ENCODE results near the gene ZNF492.

The ZNF492 gene

GRCh38 chr19:22622020-22622419, 12.1 kb upstream of the ZNF492 start:
- Histone ChIP-seq H3K79me1 (ENCODE audit: low read depth, low read length) (no peaks in the 10 kb centered on the region), H4K8ac (ENCODE audit: low read depth, low read length) (no peak overlapping the region), H2BK12ac (ENCODE audit: low read length) (no peak overlapping the region), H3K14ac (ENCODE audit: low read length) (no peak overlapping the region), H2BK15ac (ENCODE audit: low read length) (no peak overlapping the region), H3K4me3 (ENCODE audit: low read length in 2 of 2) (no peak overlapping the region), H3K23ac (ENCODE audit: low read depth, low read length, poor library complexity) (no peak overlapping the region), H3K36me3 (replicated peaks in 1 of 2; ENCODE audit: control insufficient read depth in 2 of 2, insufficient read depth in 2 of 2, low read length in 2 of 2) (no peaks in the 10 kb centered on the region), H3K9ac (ENCODE audit: low read depth, low read length, poor library complexity) (no peak overlapping the region), H3K27ac (replicated peaks; ENCODE audit: low read length) (no peak overlapping the region), H4K91ac (ENCODE audit: low read depth, low read length, poor library complexity) (no peak overlapping the region), H3K4ac (ENCODE audit: low read length) (no peak overlapping the region), H3K4me1 (ENCODE audit: control insufficient read depth in 2 of 2, insufficient read depth in 1 of 2, low read depth in 1 of 2, low read length in 2 of 2) (no peaks in the 10 kb centered on the region), H3K9me3 (replicated peaks in 1 of 2; ENCODE audit: control insufficient read depth in 2 of 2, insufficient read depth in 1 of 2, low read depth in 1 of 2, low read length in 2 of 2) (peaks cover 3 to 42% of the 10 kb centered on the region in 2 donors), H2BK5ac (ENCODE audit: low read length) (no peak overlapping the region), H3K4me2 (ENCODE audit: insufficient read depth, low read length, poor library complexity, severe bottlenecking) (no peak overlapping the region), H3K27me3 (ENCODE audit: control insufficient read depth in 3 of 3, insufficient read depth in 3 of 3, low read depth in 1 of 3, low read length in 3 of 3) (no peaks in the 10 kb centered on the region), H2AK5ac (ENCODE audit: low read depth, low read length) (no peak overlapping the region), H3K18ac (ENCODE audit: low read length) (no peak overlapping the region), H2AFZ (ENCODE audit: low read length) (no peak overlapping the region), H2BK120ac (ENCODE audit: low read depth, low read length) (no peak overlapping the region)
- WGBS, 2 donors (ENCODE audit: extremely low coverage in 2 of 2, insufficient read length in 2 of 2, insufficient replicate concordance in 1 of 2): no CpG with 5 or more reads among the region's 1 CpG
- DNase-seq (ENCODE audit: low spot score): no peak

GRCh38 chr19:22622901-22623840, 11.0 kb upstream of the ZNF492 start:
- Histone ChIP-seq H3K14ac (ENCODE audit: low read length) (no peak overlapping the region), H3K79me1 (ENCODE audit: low read depth, low read length) (no peaks in the 10 kb centered on the region), H3K9ac (ENCODE audit: low read depth, low read length, poor library complexity) (no peak overlapping the region), H2BK120ac (ENCODE audit: low read depth, low read length) (no peak overlapping the region), H2AK5ac (ENCODE audit: low read depth, low read length) (no peak overlapping the region), H3K23ac (ENCODE audit: low read depth, low read length, poor library complexity) (no peak overlapping the region), H3K27ac (replicated peaks; ENCODE audit: low read length) (no peak overlapping the region), H3K27me3 (ENCODE audit: control insufficient read depth in 3 of 3, insufficient read depth in 3 of 3, low read depth in 1 of 3, low read length in 3 of 3) (no peaks in the 10 kb centered on the region), H3K36me3 (replicated peaks in 1 of 2; ENCODE audit: control insufficient read depth in 2 of 2, insufficient read depth in 2 of 2, low read length in 2 of 2) (no peaks in the 10 kb centered on the region), H4K91ac (ENCODE audit: low read depth, low read length, poor library complexity) (no peak overlapping the region), H3K18ac (ENCODE audit: low read length) (no peak overlapping the region), H4K8ac (ENCODE audit: low read depth, low read length) (no peak overlapping the region), H3K4ac (ENCODE audit: low read length) (no peak overlapping the region), H2BK15ac (ENCODE audit: low read length) (no peak overlapping the region), H3K4me3 (ENCODE audit: low read length in 2 of 2) (no peak overlapping the region), H3K9me3 (replicated peaks in 1 of 2; ENCODE audit: control insufficient read depth in 2 of 2, insufficient read depth in 1 of 2, low read depth in 1 of 2, low read length in 2 of 2) (peaks cover 3 to 48% of the 10 kb centered on the region in 2 donors), H2BK12ac (ENCODE audit: low read length) (no peak overlapping the region), H2BK5ac (ENCODE audit: low read length) (no peak overlapping the region), H3K4me2 (ENCODE audit: insufficient read depth, low read length, poor library complexity, severe bottlenecking) (no peak overlapping the region), H2AFZ (ENCODE audit: low read length) (no peak overlapping the region), H3K4me1 (ENCODE audit: control insufficient read depth in 2 of 2, insufficient read depth in 1 of 2, low read depth in 1 of 2, low read length in 2 of 2) (no peaks in the 10 kb centered on the region)
- WGBS, 2 donors (ENCODE audit: extremely low coverage in 2 of 2, insufficient read length in 2 of 2, insufficient replicate concordance in 1 of 2): no CpG with 5 or more reads among the region's 71 CpGs
- DNase-seq (ENCODE audit: low spot score): no peak

- Histone ChIP-seq H3K4me3 (ENCODE audit: low read length in 2 of 2) (peak overlapping the region in 1 of 2 donors; percentile 46), H3K27me3 (ENCODE audit: control insufficient read depth in 3 of 3, insufficient read depth in 3 of 3, low read depth in 1 of 3, low read length in 3 of 3) (no peaks in the 10 kb centered on the region), H4K91ac (ENCODE audit: low read depth, low read length, poor library complexity) (no peak overlapping the region), H3K23ac (ENCODE audit: low read depth, low read length, poor library complexity) (no peak overlapping the region), H2AFZ (ENCODE audit: low read length) (no peak overlapping the region), H2AK5ac (ENCODE audit: low read depth, low read length) (no peak overlapping the region), H3K4ac (ENCODE audit: low read length) (no peak overlapping the region), H2BK120ac (ENCODE audit: low read depth, low read length) (no peak overlapping the region), H3K4me2 (ENCODE audit: insufficient read depth, low read length, poor library complexity, severe bottlenecking) (no peak overlapping the region), H2BK12ac (ENCODE audit: low read length) (no peak overlapping the region), H2BK15ac (ENCODE audit: low read length) (no peak overlapping the region), H3K4me1 (ENCODE audit: control insufficient read depth in 2 of 2, insufficient read depth in 1 of 2, low read depth in 1 of 2, low read length in 2 of 2) (no peaks in the 10 kb centered on the region), H3K79me1 (ENCODE audit: low read depth, low read length) (no peaks in the 10 kb centered on the region), H3K9ac (ENCODE audit: low read depth, low read length, poor library complexity) (no peak overlapping the region), H3K9me3 (replicated peaks in 1 of 2; ENCODE audit: control insufficient read depth in 2 of 2, insufficient read depth in 1 of 2, low read depth in 1 of 2, low read length in 2 of 2) (peaks cover 3 to 52% of the 10 kb centered on the region in 2 donors), H3K27ac (replicated peaks; ENCODE audit: low read length) (no peak overlapping the region), H3K36me3 (replicated peaks in 1 of 2; ENCODE audit: control insufficient read depth in 2 of 2, insufficient read depth in 2 of 2, low read length in 2 of 2) (no peaks in the 10 kb centered on the region), H2BK5ac (ENCODE audit: low read length) (no peak overlapping the region), H4K8ac (ENCODE audit: low read depth, low read length) (no peak overlapping the region), H3K14ac (ENCODE audit: low read length) (no peak overlapping the region), H3K18ac (ENCODE audit: low read length) (no peak overlapping the region)
- no CpG with 5 or more reads among the region's 16 CpGs for WGBS, 2 donors (ENCODE audit: extremely low coverage in 2 of 2, insufficient read length in 2 of 2, insufficient replicate concordance in 1 of 2)
- no peak for DNase-seq (ENCODE audit: low spot score)
Observed at GRCh38 chr19:22623841-22624221, 10.3 kb upstream of the ZNF492 start.

GRCh38 chr19:22625266-22626035, 8.7 kb upstream of the ZNF492 start:
- no peak overlapping the region for H2BK120ac ChIP-seq (ENCODE audit: low read depth, low read length)
- H3K18ac ChIP-seq (ENCODE audit: low read length): no peak overlapping the region
- H4K91ac ChIP-seq (ENCODE audit: low read depth, low read length, poor library complexity): no peak overlapping the region
- H3K9ac ChIP-seq (ENCODE audit: low read depth, low read length, poor library complexity): no peak overlapping the region
- no peak overlapping the region for H2AFZ ChIP-seq (ENCODE audit: low read length)
- H3K4me1 ChIP-seq (ENCODE audit: control insufficient read depth in 2 of 2, insufficient read depth in 1 of 2, low read depth in 1 of 2, low read length in 2 of 2): no peaks in the 10 kb centered on the region
- H2AK5ac ChIP-seq (ENCODE audit: low read depth, low read length): no peak overlapping the region
- no CpG with 5 or more reads among the region's 8 CpGs for WGBS, 2 donors (ENCODE audit: extremely low coverage in 2 of 2, insufficient read length in 2 of 2, insufficient replicate concordance in 1 of 2)
- H2BK12ac ChIP-seq (ENCODE audit: low read length): no peak overlapping the region
- peaks cover 3 to 46% of the 10 kb centered on the region in 2 donors for H3K9me3 ChIP-seq (replicated peaks in 1 of 2; ENCODE audit: control insufficient read depth in 2 of 2, insufficient read depth in 1 of 2, low read depth in 1 of 2, low read length in 2 of 2)
- no peaks in the 10 kb centered on the region for H3K36me3 ChIP-seq (replicated peaks in 1 of 2; ENCODE audit: control insufficient read depth in 2 of 2, insufficient read depth in 2 of 2, low read length in 2 of 2)
- H2BK5ac ChIP-seq (ENCODE audit: low read length): no peak overlapping the region
- no peak overlapping the region for H3K23ac ChIP-seq (ENCODE audit: low read depth, low read length, poor library complexity)
- no peak overlapping the region for H3K4ac ChIP-seq (ENCODE audit: low read length)
- no peak for DNase-seq (ENCODE audit: low spot score)
- H3K4me2 ChIP-seq (ENCODE audit: insufficient read depth, low read length, poor library complexity, severe bottlenecking): no peak overlapping the region
- H3K27ac ChIP-seq (replicated peaks; ENCODE audit: low read length): no peak overlapping the region
- no peak overlapping the region for H3K4me3 ChIP-seq (ENCODE audit: low read length in 2 of 2)
- H3K14ac ChIP-seq (ENCODE audit: low read length): peak overlapping the region; percentile 38
- no peaks in the 10 kb centered on the region for H3K27me3 ChIP-seq (ENCODE audit: control insufficient read depth in 3 of 3, insufficient read depth in 3 of 3, low read depth in 1 of 3, low read length in 3 of 3)
- H3K79me1 ChIP-seq (ENCODE audit: low read depth, low read length): no peaks in the 10 kb centered on the region
- no peak overlapping the region for H2BK15ac ChIP-seq (ENCODE audit: low read length)
- no peak overlapping the region for H4K8ac ChIP-seq (ENCODE audit: low read depth, low read length)
